ENCODE measurements around the gene NDOR1. TPM values are rescaled to one million over a fixed set of nuclear protein-coding genes. Genes with fewer than 3 reads are reported as not detected.
A peak's percentile ranks its signal among the peaks of the same experiment; 100 is the strongest.

Gene NDOR1
- total and polyA plus RNA-seq, 12 donors, result 4.6 to 10.6 (median 5.6) TPM

GRCh38 chr9:137262909-137263285 lies 57.4 kb downstream of the NDOR1 start:
- no peak overlapping the region for H3K4me3 ChIP-seq
- peaks cover 0 to 21% (median 9%) of the 10 kb centered on the region in 9 donors for H3K4me1 ChIP-seq
- WGBS, 2 donors, result 89 to 95% methylated on average over 24 of the region's 24 CpGs
- DNase-seq (peak in 1 of 2 donors; percentile 15), ATAC-seq (peak in 2 of 8 donors; percentile 18 to 26)
- peaks cover 0 to 79% (median 35%) of the 10 kb centered on the region in 9 donors for H3K36me3 ChIP-seq
- no peaks in the 10 kb centered on the region for H3K27me3 ChIP-seq
- TF ChIP-seq, protein P1, sequence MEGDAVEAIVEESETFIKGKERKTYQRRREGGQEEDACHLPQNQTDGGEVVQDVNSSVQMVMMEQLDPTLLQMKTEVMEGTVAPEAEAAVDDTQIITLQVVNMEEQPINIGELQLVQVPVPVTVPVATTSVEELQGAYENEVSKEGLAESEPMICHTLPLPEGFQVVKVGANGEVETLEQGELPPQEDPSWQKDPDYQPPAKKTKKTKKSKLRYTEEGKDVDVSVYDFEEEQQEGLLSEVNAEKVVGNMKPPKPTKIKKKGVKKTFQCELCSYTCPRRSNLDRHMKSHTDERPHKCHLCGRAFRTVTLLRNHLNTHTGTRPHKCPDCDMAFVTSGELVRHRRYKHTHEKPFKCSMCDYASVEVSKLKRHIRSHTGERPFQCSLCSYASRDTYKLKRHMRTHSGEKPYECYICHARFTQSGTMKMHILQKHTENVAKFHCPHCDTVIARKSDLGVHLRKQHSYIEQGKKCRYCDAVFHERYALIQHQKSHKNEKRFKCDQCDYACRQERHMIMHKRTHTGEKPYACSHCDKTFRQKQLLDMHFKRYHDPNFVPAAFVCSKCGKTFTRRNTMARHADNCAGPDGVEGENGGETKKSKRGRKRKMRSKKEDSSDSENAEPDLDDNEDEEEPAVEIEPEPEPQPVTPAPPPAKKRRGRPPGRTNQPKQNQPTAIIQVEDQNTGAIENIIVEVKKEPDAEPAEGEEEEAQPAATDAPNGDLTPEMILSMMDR (IDR thresholded peaks at IDR 0.05), result no peak
- no peaks in the 10 kb centered on the region for H3K9me3 ChIP-seq
- no peak overlapping the region for H3K27ac ChIP-seq
- intact Hi-C loops (cut with DNase I), result no loop called here

DNA sequence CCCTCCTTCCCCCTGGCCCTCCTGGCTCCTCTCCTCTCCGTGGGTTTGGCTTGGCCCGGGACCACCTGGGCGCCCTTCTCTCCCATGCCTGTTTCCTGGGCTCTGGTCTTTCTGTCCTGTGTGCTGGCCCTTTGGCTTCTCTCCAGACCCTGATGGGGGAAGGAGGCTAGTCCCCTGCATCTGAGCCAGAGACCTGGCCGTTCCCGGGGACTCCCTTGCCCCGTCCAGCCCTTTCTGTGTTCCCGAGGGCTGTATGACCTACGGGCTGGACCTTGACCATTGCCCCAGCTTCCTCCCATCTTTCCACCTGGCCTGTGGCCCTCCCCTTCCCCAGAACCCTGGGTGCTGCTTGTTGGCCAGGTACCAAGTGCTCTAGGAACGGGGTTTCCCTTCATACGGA lies 58.0 kb downstream of the NDOR1 start:
- intact Hi-C loops (cut with DNase I), result no loop called here
- DNase-seq, result peak in 1 of 2 donors; percentile 5
- no peaks in the 10 kb centered on the region for H3K9me3 ChIP-seq
- ATAC-seq, result peak in 1 of 8 donors; percentile 11
- H3K4me1 ChIP-seq, result peaks cover 0 to 27% (median 15%) of the 10 kb centered on the region in 9 donors
- H3K27me3 ChIP-seq, result no peaks in the 10 kb centered on the region
- H3K27ac ChIP-seq, result no peak overlapping the region
- H3K4me3 ChIP-seq, result no peak overlapping the region
- TF ChIP-seq, protein P1 (IDR thresholded peaks at IDR 0.05), result no peak
- H3K36me3 ChIP-seq, result peaks cover 0 to 79% (median 31%) of the 10 kb centered on the region in 9 donors
- WGBS, 2 donors, result 82 to 89% methylated on average over 10 of the region's 10 CpGs

DNA sequence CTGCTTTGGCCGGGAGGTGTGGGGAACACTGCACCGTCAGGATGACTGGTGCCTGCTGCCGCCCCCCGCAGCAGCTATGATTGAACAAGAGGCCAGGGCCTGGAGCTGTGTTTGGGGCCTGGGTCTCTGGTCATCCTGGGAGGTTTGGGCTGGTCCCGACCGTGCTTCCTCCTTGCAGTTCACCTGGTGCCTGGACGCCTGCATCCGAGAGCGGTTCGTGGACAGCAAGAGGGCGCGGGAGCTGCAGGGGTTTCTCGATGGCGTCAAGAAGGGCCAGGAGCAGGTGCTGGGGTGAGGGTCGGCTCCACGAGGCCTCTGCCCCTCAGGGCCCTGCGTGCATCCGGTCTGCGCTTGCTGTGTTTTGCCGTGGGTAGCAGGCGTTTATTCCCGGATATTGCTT lies 58.6 kb downstream of the NDOR1 start:
- WGBS, 2 donors, result 95% methylated on average over 22 of the region's 22 CpGs
- no peak overlapping the region for H3K4me3 ChIP-seq
- DNase-seq (peak in 1 of 2 donors; percentile 7), ATAC-seq (no peak)
- peaks cover 0 to 78% (median 29%) of the 10 kb centered on the region in 9 donors for H3K36me3 ChIP-seq
- intact Hi-C loops (cut with DNase I), result no loop called here
- H3K4me1 ChIP-seq, result peaks cover 2 to 33% (median 20%) of the 10 kb centered on the region in 9 donors
- TF ChIP-seq, protein P1 (IDR thresholded peaks at IDR 0.05), result no peak
- no peaks in the 10 kb centered on the region for H3K9me3 ChIP-seq
- no peak overlapping the region for H3K27ac ChIP-seq
- no peaks in the 10 kb centered on the region for H3K27me3 ChIP-seq

DNA sequence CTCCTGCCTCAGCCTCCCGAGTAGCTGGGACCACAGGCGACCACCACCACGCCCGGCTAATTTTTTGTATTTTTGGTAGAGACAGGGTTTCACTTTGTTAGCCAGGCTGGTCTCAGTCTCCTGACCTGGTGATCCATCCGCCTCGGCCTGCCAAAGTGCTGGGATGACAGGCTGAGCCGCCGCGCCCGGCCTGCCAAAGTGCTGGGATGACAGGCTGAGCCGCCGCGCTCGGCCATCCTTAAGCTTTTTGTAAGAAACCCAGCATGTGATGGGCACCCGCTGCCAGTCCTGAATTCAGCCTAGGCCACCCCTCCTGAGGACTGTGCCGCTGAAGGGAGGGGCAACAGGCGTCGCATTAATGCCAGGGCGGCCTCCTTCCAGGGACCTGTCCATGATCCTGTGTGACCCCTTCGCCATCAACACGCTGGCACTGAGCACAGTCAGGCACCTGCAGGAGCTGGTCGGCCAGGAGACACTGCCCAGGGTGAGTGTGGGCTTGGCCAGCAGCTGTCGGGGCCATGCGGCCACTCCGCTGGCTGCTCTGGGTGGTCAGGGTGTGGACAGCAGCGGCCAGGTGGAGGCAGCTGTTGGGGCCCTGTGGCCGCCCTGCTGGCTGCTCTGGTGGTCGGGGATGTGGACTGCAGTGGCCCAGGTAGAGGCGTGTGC lies 60.1 kb downstream of the NDOR1 start:
- WGBS, 2 donors, result 92 to 97% methylated on average over 29 of the region's 29 CpGs

More for the DNA sequence above, 60.1 kb downstream of the NDOR1 start:
- Histone ChIP-seq H3K36me3 (peaks cover 0 to 80% (median 24%) of the 10 kb centered on the region in 9 donors), H3K27me3 (no peaks in the 10 kb centered on the region), H3K9me3 (no peaks in the 10 kb centered on the region), H3K4me1 (peaks cover 8 to 48% (median 33%) of the 10 kb centered on the region in 9 donors), H3K27ac (no peak overlapping the region), H3K4me3 (no peak overlapping the region)
- DNase-seq (no peak), ATAC-seq (no peak)
- intact Hi-C loops (cut with DNase I), result no loop called here
- TF ChIP-seq, protein P1 (IDR thresholded peaks at IDR 0.05), result no peak
